GM15510 (cell line): ENCODE measurements around the gene MPPED1.

Experiments used
- POLR2A ChIP-seq: IDR thresholded peaks from 3 replicates; pipeline ENCODE4 v1.6.1; 2011; ENCODE audit warnings: borderline replicate concordance; ENCODE audit not compliant: insufficient read length; ENCODE audit errors: extremely low read depth

The MPPED1 gene

GRCh38 chr22:43438666-43439347 is 27.0 kb downstream of the MPPED1 start:
- no peak for TF ChIP-seq POLR2A

DNA sequence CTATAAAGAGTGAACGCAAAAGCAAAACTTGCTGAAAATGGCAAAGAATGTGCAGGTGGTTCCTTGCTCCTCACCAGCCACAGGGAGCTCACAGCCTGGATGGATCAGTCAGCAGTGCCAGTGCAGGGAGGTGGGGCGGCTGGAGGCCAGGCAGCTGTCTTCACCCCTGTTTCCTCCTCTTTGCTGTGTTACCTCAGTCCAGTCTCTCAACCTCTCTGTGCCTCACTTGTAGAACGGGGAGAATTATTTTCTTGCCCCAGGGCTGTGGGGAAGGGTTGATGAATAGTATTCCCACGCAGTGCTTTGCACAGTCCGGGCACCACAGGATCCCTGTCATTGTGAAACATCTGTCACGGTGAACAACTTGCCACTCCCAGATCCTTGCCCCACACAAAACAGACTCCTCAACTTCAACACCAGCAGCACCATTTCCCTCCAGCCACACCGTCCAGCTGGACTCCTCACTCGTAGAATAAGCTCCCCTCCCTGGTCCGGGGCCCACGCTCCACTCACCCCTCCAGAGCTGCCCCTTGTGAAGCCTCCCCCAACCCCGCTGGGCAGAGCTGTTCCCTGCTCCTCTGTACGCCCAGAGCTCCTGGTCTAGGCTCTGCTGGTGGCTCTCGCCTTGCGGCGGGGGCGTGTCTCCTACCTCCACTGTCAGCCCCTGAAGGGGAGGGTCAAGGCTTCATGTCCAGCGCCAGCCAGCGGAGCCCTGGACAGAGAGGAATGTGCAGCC is 27.7 kb downstream of the MPPED1 start:
- no peak for TF ChIP-seq POLR2A

- no peak for TF ChIP-seq POLR2A
Observed at GRCh38 chr22:43440104-43440387, 28.2 kb downstream of the MPPED1 start.

GRCh38 chr22:43440556-43440955 is 28.7 kb downstream of the MPPED1 start:
- no peak for TF ChIP-seq POLR2A

GRCh38 chr22:43441216-43441615 is 29.4 kb downstream of the MPPED1 start:
- no peak for TF ChIP-seq POLR2A

- no peak for TF ChIP-seq POLR2A
Observed at GRCh38 chr22:43441751-43442150, 29.9 kb downstream of the MPPED1 start.

DNA sequence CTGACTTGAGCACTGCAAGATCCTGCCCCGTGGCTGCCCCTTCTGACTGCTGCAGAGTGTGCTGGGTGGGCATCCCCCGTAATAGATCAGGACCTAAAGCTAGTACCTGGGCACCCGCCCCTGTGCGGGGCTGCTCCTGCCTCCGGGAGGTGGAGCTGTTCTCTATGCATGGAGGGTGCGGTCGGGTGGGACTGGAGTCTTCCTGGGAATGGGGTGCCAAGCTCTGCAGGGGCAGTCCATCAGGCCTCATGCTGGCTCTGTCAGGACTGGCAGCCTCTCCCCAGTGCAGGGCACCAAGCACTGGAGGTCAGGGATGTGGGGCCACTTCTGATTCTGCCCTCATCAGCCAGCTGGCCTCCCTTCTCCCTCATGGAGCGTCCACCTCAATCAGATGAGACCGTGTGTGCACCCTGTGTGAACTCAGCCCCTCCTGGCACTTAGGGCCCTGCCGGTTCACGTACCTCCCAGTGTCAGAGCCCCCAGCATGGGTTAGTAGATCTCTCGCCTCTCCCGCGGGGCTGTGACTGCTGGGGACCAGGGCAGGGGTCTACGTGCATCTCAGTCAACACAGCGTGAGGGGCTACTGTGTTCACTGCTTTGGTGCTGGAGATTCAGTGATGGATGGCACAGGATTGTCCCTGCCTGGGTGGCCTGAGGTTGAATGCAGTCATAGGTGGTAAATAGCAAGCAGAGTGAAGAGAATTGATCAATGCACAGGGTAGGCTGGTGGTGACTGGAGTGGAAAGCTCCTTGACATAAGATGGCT is 30.8 kb downstream of the MPPED1 start:
- no peak for TF ChIP-seq POLR2A

DNA sequence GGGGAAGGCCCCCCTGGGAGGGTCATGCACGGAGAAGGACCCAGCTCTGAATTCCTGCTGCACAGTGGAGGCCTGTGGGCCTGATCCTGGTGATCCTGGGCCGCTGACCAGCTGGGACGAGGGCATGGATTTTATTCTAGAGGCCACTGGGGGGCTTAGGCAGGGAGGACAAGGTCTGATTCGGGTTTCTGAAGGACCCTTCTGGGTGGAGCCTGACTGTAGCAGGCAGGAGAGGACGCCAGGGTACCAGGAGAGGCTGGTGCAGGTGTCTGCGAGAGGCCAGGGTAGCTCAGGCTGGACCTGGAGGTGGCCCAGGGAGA is 31.3 kb downstream of the MPPED1 start:
- no peak for TF ChIP-seq POLR2A

- no peak for TF ChIP-seq POLR2A
Observed at GRCh38 chr22:43446037-43446803, 34.4 kb downstream of the MPPED1 start.

- no peak for TF ChIP-seq POLR2A
Observed at GRCh38 chr22:43446916-43447315, 35.1 kb downstream of the MPPED1 start.

- no peak for TF ChIP-seq POLR2A
Observed at GRCh38 chr22:43447380-43447779, 35.6 kb downstream of the MPPED1 start.

GRCh38 chr22:43448048-43448447 is 36.2 kb downstream of the MPPED1 start:
- TF ChIP-seq POLR2A: no peak

DNA sequence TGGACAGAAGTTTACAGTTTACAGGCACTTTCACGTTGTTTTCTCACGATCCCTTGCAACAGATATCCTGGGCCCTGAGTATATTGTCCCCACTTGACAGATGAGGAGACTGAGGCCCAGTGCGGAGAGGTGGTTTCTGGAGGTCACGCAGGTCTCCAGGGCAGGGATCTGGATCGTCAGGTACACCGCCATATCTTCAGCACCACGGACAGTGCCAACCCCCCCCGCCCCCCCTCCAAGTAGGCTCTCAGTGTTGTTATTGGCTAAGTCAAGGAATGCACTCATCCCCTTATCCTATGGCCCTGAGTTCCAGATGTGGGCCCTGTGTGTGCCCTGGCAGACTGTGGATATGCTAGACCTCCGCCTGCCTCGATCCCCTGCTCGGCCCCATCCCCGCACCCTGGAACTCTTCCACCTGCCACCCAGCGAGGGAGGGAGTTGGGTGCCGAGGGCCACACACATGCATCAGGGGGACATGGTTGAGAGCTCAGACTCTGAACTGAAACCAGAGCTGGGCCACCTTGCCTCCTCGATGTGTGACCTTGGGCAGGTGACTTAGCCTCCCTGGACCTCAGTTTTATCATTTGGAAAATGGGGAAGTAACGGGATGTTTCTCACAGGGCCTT is 37.5 kb downstream of the MPPED1 start:
- no peak for TF ChIP-seq POLR2A

DNA sequence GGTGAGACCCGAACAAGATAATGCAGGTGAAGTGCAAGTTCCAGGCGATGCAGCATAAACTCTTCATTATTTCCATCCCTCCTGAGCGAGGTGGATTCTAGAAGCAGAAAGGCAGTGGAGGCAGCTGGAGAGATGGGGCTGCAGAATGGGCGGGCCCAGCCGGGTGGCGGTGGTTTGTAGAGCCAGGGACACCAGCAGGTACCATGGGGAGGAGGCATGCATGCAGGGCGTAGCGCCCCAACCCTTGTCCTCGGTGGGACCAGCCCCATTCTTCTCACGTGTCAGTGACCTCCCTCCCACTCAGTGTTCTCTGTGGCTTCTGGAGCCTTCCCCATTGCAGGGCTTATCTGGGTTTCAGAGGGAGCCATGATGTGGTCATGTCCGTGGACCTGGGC is 38.0 kb downstream of the MPPED1 start:
- no peak for TF ChIP-seq POLR2A
